Transverse colon (tissue), 4 donors: ENCODE results near the gene FAM120A. TPM values are rescaled to one million over a fixed set of nuclear protein-coding genes. Genes with fewer than 3 reads are reported as not detected.

Source experiments
- DNase-seq: peaks from one replicate; pipeline ENCODE4 v3.0.0-alpha.2; 2019
- H3K27ac ChIP-seq, 4 donors: fragments of 200-600 bp; sonication (generic); 2 replicates each; pipeline ENCODE4 v1.5.1; 2016 to 2018; ENCODE audit warnings: inconsistent platforms in 4 of 4
- H3K27me3 ChIP-seq: fragments of 200-600 bp; sonication (generic); 2 replicates; pipeline ENCODE4 v1.5.1; 2017; ENCODE audit warnings: inconsistent platforms
- H3K36me3 ChIP-seq, 4 donors: fragments of 200-600 bp; sonication (generic); 2 replicates each; pipeline ENCODE4 v1.5.1; 2017 to 2019; ENCODE audit warnings: inconsistent platforms in 4 of 4
- H3K4me1 ChIP-seq, 4 donors: fragments of 200-600 bp; sonication (generic); 2 replicates each; pipeline ENCODE4 v1.5.1; 2017 to 2020; ENCODE audit warnings: inconsistent platforms in 4 of 4
- H3K4me3 ChIP-seq, 4 donors: fragments of 200-600 bp; sonication (generic); 1 replicate in 1 of 4; 2 replicates in 3 of 4; pipeline versions ENCODE4 v1.5.1 to v1.6.1; 2017 to 2019; ENCODE audit warnings: inconsistent platforms in 4 of 4
- H3K9me3 ChIP-seq, 2 donors: fragments of 200-600 bp; sonication (generic); 2 replicates each; pipeline ENCODE4 v1.5.1; 2017 to 2019; ENCODE audit warnings: inconsistent platforms in 2 of 2
- EP300 ChIP-seq: sonication (generic); formaldehyde crosslinking; IDR thresholded peaks from one replicate; pipeline ENCODE4 v1.6.1; 2017; ENCODE audit warnings: antibody characterized with exemption, low read depth
- POLR2A ChIP-seq: fragments of 450-650 bp; IDR thresholded peaks from one replicate; pipeline ENCODE4 v1.6.1; 2016; ENCODE audit warnings: antibody characterized with exemption, mild to moderate bottlenecking, moderate library complexity
- POLR2AphosphoS5 ChIP-seq, 3 donors: sonication (generic); formaldehyde crosslinking; IDR thresholded peaks; one replicate each; pipeline ENCODE4 v1.6.1; 2016; ENCODE audit warnings: antibody characterized with exemption in 3 of 3
- WGBS, 2 donors: methylation state at CpG; one replicate each; pipeline ENCODE4 v1.1.5; 2018; ENCODE audit warnings: low coverage in 1 of 2; 5-methylcytosine and 5-hydroxymethylcytosine counted together
- in situ Hi-C, 4 donors: fragments of 200-750 bp; cut with MboI; loops; one replicate each; pipeline versions ENCODE4 v1.15.0 to v1.15.1; 2017; ENCODE audit warnings: low sequenced_read_pairs in 3 of 4, low pct_ligation_motif_present in 1 of 4, low pct_unique_long_range_greater_than_20kb in 1 of 4
- intact Hi-C: fragments of 100-400 bp; cut with DNase I; formaldehyde crosslinking; loops from one replicate; pipeline ENCODE4 v1.15.1; 2023; ENCODE audit warnings: low total_unique reads
- total RNA-seq, 4 donors: library from RNA; depleted of rRNA; stranded (reverse); fragments of >200 nt; gene quantifications; one replicate each; pipeline ENCODE4 v1.1.0, GENCODE V29; 2016
- TF ChIP-seq, protein P1 (sequence below), 5 experiments: fragments of 200-600 bp in 3 of 5; fragments of 450-650 bp in 2 of 5; sonication (generic) in 3 of 5; IDR thresholded peaks; 1 replicate in 2 of 5; 2 replicates in 3 of 5; pipeline ENCODE4 v1.5.1; 2016 to 2017; ENCODE audit warnings: antibody characterized with exemption in 5 of 5, inconsistent platforms in 3 of 5, mild to moderate bottlenecking in 2 of 5, moderate library complexity in 1 of 5

Gene FAM120A
- total RNA-seq, 4 donors from 2014 or later = 122 to 244 (median 180) TPM

DNA sequence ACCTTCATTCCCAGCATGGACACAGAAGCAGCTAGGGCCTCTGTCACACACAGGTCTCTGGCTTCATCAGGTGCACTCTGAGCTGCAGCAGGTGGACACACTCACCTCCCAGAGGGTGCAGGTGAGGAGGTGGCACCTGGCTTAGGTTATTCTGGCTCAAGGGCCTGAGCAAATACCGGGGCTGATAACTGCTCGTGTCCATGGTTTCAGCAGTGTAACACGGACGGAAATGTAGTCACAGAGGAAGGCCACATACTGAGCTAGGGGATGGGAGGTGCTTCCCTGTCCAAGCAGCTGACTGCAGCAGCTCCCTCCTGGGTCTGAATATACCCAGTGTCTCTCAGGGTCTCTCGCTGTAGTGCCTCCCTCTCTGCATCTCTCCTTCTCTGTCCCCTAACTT, 130.6 kb downstream of the FAM120A start:
- in situ Hi-C loops = no loop called here
- no peaks in the 10 kb centered on the region for H3K9me3 ChIP-seq
- H3K27ac ChIP-seq = peak overlapping the region in 3 of 4 donors; percentile 6 to 62 (median 18)
- TF ChIP-seq POLR2AphosphoS5 (IDR thresholded peaks at IDR 0.05) (no peak), EP300 (no peak), POLR2A (no peak)
- TF ChIP-seq, protein P1, sequence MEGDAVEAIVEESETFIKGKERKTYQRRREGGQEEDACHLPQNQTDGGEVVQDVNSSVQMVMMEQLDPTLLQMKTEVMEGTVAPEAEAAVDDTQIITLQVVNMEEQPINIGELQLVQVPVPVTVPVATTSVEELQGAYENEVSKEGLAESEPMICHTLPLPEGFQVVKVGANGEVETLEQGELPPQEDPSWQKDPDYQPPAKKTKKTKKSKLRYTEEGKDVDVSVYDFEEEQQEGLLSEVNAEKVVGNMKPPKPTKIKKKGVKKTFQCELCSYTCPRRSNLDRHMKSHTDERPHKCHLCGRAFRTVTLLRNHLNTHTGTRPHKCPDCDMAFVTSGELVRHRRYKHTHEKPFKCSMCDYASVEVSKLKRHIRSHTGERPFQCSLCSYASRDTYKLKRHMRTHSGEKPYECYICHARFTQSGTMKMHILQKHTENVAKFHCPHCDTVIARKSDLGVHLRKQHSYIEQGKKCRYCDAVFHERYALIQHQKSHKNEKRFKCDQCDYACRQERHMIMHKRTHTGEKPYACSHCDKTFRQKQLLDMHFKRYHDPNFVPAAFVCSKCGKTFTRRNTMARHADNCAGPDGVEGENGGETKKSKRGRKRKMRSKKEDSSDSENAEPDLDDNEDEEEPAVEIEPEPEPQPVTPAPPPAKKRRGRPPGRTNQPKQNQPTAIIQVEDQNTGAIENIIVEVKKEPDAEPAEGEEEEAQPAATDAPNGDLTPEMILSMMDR (IDR thresholded peaks at IDR 0.05) = no peak
- 50 to 88% methylated on average over 1 to 5 of the region's 5 CpGs for WGBS, 2 donors
- no peaks in the 10 kb centered on the region for H3K36me3 ChIP-seq
- no peaks in the 10 kb centered on the region for H3K27me3 ChIP-seq
- DNase-seq = peak; percentile 26
- peaks cover 0 to 55% (median 44%) of the 10 kb centered on the region in 4 donors for H3K4me1 ChIP-seq
- intact Hi-C loops = no loop called here
- H3K4me3 ChIP-seq = no peak overlapping the region

DNA sequence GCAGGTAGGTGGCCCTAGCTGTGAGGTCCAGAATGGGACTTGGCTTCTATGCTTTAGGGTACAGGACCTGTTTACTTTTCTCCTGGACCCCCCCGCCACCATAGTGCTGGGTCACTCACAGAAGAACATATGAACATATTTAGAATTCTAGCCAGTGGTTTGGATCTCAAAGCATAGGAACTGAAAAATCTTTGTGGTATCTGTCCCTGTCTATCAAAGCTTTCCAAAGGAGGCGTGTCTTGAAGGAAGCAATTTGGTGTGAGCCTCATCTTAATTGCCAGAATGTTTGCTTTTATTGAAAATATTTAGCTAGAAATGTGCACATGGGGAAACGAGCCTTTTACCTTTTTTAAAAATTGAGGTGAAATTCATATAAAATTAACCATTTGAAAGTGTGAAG, 131.1 kb downstream of the FAM120A start:
- no peaks in the 10 kb centered on the region for H3K9me3 ChIP-seq
- 52% methylated on average over 3 of the region's 3 CpGs for WGBS, 2 donors
- in situ Hi-C loops (no loop called here), intact Hi-C loops (no loop called here)
- peak overlapping the region in 2 of 4 donors; percentile 6 to 62 for H3K27ac ChIP-seq
- DNase-seq = no peak
- no peak for TF ChIP-seq POLR2A
- no peak for TF ChIP-seq POLR2AphosphoS5 (IDR thresholded peaks at IDR 0.05)
- TF ChIP-seq, protein P1 (IDR thresholded peaks at IDR 0.05) = no peak
- no peak for TF ChIP-seq EP300
- no peaks in the 10 kb centered on the region for H3K27me3 ChIP-seq
- H3K4me1 ChIP-seq = peaks cover 0 to 54% (median 43%) of the 10 kb centered on the region in 4 donors
- no peak overlapping the region for H3K4me3 ChIP-seq
- no peaks in the 10 kb centered on the region for H3K36me3 ChIP-seq

DNA sequence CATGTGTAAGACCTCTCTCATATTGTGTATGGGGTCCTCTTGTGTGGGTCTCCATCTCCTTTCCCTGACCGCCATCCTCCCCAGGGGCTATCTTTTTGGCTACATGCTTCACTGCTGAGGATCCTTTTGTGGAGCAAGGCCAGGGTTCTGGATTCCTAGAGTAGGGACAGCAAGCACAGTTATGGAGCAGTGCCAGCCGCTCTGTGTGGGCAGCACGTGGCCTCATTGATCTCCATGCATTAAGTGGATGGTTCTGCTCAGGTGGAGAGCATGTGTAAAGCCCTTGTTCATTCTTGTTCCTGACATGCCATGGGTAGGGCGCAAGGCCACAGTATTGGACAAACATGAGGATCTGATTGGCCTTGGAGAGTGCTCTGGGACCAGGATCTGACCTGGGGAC, 133.8 kb downstream of the FAM120A start:
- WGBS, 2 donors = 93% methylated on average over 4 of the region's 4 CpGs; no CpG with 5 or more reads in 1 of the 2 donors
- Histone ChIP-seq H3K27ac (no peak overlapping the region), H3K36me3 (no peaks in the 10 kb centered on the region), H3K4me3 (no peak overlapping the region), H3K27me3 (no peaks in the 10 kb centered on the region), H3K4me1 (peaks cover 11 to 43% (median 26%) of the 10 kb centered on the region in 4 donors), H3K9me3 (no peaks in the 10 kb centered on the region)
- intact Hi-C loops = no loop called here
- in situ Hi-C loops = no loop called here
- TF ChIP-seq, protein P1 (IDR thresholded peaks at IDR 0.05) = no peak
- no peak for TF ChIP-seq EP300
- no peak for TF ChIP-seq POLR2AphosphoS5 (IDR thresholded peaks at IDR 0.05)
- no peak for TF ChIP-seq POLR2A
- no peak for DNase-seq

DNA sequence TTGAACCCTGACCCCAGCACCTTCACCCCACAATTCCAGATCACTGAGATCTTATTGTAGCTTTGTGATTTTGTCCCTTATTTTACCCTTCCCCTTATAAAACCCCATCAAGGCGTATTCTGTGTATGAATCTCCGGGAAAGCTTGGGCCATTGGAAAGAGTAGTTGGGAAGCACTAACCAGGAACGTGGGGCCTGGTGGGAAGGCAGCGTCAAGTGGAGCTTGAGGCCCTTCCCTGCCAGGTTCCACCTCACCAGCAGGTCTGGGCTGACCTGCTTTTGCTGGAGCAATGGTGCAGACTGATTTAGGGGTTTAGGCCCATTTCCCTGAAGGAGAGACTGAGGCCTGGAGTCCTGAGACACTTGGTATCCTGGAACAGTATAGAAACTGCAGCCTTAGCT, 134.2 kb downstream of the FAM120A start:
- Histone ChIP-seq H3K36me3 (no peaks in the 10 kb centered on the region), H3K4me1 (peaks cover 11 to 39% (median 23%) of the 10 kb centered on the region in 4 donors), H3K27me3 (no peaks in the 10 kb centered on the region), H3K4me3 (no peak overlapping the region), H3K9me3 (no peaks in the 10 kb centered on the region), H3K27ac (no peak overlapping the region)
- intact Hi-C loops = no loop called here
- TF ChIP-seq EP300 (no peak), POLR2AphosphoS5 (IDR thresholded peaks at IDR 0.05) (no peak), POLR2A (no peak)
- TF ChIP-seq, protein P1 (IDR thresholded peaks at IDR 0.05) = no peak
- DNase-seq = no peak
- in situ Hi-C loops = no loop called here
- WGBS, 2 donors = 93% methylated on average over 4 of the region's 4 CpGs; no CpG with 5 or more reads in 1 of the 2 donors
